HL-60/S4 treated with retinoic acid at 250 ng/mL for 4 days and 3 days (cell line): ENCODE results near the gene PSMD10.

Experiments used
- in situ Hi-C: fragments of 300-500 bp; cut with MboI; formaldehyde crosslinking; loops from 2 replicates; pipeline ENCODE4 v1.7.0; 2022; ENCODE audit warnings: low sequenced_read_pairs

PSMD10 gene

DNA sequence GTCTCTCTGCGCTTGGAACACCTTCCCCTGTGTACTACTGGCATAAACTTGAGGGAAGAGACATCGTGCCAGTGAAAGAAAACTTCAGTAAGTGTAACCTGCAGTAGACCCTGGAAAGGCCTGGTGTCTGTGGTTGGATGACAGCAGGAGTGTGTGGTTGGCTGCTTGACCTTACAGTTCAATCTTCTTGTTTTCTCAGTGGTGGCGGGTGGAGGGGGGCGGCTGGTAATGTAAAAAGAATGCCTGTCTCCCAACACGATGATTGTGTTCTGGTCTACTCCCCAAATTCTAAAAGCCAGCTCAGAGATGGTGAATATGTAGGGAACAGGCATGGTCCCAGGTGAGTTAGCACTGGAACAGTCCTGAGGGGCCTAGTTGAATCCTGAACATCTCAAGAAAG lies 18.6 kb downstream of the PSMD10 start:
- in situ Hi-C loops, result no loop called here

DNA sequence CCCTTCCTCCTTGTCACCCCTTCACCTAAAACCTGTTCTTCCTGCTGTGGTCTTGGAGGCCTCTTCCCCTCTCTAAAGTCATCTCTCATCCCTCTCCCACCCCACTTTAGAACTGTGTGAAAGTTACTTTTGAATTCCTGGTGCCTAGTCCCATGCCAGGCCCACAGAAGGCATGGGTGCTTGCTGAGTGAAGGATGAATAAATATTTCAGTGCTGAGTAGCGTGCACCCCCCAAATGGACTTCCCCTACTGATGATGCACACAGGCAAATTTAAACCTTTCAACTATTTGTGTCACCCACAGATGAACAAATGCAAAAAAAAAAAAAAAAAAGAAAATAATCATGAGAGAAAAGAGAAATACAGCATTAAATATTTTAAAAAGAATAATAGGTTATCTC lies 19.8 kb downstream of the PSMD10 start:
- in situ Hi-C loops, result no loop called here

GRCh38 chrX:108070891-108071290 lies 20.5 kb downstream of the PSMD10 start:
- in situ Hi-C loops, result no loop called here

DNA sequence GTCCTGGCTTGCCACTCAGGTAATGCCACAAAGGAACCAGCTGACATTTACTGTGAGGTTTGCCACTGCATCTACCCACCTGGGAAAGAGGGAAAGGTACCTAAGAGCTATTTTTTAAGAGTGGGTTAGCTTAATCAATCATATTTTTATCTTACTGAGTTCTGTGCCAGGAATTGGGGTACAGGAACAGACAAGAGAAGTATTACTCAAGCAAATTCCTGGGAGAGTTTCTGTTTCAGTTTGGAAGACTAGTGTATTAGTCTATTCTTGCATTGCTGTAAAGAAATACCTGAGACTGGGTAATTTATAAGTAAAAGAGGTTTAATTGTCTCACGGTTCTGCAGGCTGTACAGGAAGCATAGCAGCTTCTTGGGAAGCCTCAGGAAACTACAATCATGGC lies 23.2 kb downstream of the PSMD10 start:
- in situ Hi-C loops, result no loop called here

GRCh38 chrX:108064613-108065012 lies 26.7 kb downstream of the PSMD10 start:
- in situ Hi-C loops, result no loop called here

DNA sequence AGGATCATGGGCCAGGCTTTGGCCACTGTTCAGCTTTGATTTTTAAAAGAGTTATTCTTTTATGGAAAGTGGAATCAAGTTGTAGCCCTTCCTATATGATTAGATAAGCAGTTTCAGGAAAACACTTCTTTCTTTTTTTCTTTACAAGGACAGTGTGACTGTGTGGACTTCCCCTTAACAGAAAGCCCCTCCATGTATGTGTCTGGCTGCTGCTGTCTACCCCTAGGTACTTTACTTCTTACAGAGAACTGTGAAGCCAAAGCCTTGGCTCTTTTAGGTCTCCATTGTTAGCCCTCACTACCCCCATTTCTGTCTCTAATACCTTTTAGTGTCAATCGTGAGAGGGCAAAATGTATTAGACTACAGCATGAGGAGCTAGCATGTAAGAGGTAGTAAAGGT lies 27.3 kb downstream of the PSMD10 start:
- in situ Hi-C loops, result no loop called here

DNA sequence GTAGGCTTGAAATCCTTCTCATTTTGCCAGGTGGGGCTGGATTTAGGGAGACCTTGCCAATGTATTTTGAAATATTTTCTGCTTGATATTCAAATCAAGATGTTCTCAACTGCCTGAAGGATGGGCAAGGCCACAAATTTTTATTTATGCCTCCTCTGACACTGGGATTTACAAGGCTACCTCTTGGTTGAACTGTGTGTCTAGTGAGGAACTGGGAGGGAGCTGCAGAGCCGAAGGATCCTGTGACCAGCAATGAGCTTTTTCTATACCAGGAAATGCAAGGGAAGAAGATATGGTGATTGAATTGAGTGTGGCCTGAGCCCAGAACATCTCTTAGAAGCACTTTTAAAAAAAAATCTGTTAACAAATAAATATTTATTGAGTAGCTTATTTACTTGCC lies 31.5 kb downstream of the PSMD10 start:
- in situ Hi-C loops, result no loop called here

- in situ Hi-C loops, result no loop called here
Observed at GRCh38 chrX:108055546-108055945, 35.8 kb downstream of the PSMD10 start.

- in situ Hi-C loops, result no loop called here
Observed at GRCh38 chrX:108053218-108053617, 38.1 kb downstream of the PSMD10 start.

DNA sequence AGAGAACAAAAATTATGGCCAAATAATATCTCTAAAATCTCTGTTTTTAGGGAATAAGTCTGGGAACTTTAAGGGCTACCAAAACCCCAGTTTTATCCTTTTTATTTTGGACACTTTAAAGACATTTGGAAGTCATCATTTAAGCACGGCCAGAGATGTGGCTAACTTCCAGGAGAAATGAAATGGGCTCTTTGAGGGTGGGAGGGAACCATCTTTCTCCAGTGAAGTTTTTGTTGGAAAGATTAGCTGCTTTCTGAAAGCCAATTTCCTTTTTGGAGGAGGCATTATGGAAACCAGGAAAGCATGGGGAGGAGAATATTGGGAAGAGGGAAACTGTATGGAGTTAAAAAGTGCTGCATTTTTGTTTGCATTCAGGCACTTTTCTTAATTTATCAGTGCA lies 41.7 kb downstream of the PSMD10 start:
- in situ Hi-C loops, result no loop called here

GRCh38 chrX:108044554-108045256 lies 46.6 kb downstream of the PSMD10 start, which contains the start of gene VSIG1:
VSIG1 (plus strand) TSS chrX:108045065; CDS start chrX:108045131, 66 bp downstream.
- in situ Hi-C loops, result no loop called here

- in situ Hi-C loops, result no loop called here
Observed at GRCh38 chrX:108036298-108036973, 54.9 kb downstream of the PSMD10 start.

GRCh38 chrX:108034725-108035124 lies 56.6 kb downstream of the PSMD10 start:
- in situ Hi-C loops, result no loop called here
